Vagina (tissue), 2 donors: ENCODE measurements around the gene PGAP1. TPM values are rescaled to one million over a fixed set of nuclear protein-coding genes. Genes with fewer than 3 reads are reported as not detected.

Experiments
- DNase-seq, 2 donors: peaks; one replicate each; pipeline ENCODE4 v3.0.0-alpha.2; 2017; ENCODE audit errors: extremely low spot score in 2 of 2
- H3K27ac ChIP-seq: fragments of 200-600 bp; sonication (generic); one replicate; pipeline ENCODE4 v1.5.1; 2019
- H3K27me3 ChIP-seq: fragments of 200-600 bp; sonication (generic); one replicate; pipeline ENCODE4 v1.5.1; 2019
- H3K36me3 ChIP-seq, 2 donors: fragments of 200-600 bp; sonication (generic); one replicate each; pipeline ENCODE4 v1.5.1; 2017 to 2019
- H3K4me1 ChIP-seq: fragments of 200-600 bp; sonication (generic); one replicate; pipeline ENCODE4 v1.5.1; 2019
- H3K4me3 ChIP-seq, 2 donors: fragments of 200-600 bp; sonication (generic); 1 replicate in 1 of 2; 2 replicates in 1 of 2; pipeline ENCODE4 v1.5.1; 2016 to 2019
- H3K9me3 ChIP-seq: fragments of 200-600 bp; sonication (generic); one replicate; pipeline ENCODE4 v1.5.1; 2019
- POLR2A ChIP-seq, 2 donors: fragments of 450-650 bp; IDR thresholded peaks; one replicate each; pipeline ENCODE4 v1.6.1; 2017; ENCODE audit warnings: antibody characterized with exemption in 2 of 2, mild to moderate bottlenecking in 2 of 2, moderate library complexity in 2 of 2
- POLR2AphosphoS5 ChIP-seq, 2 donors: sonication (generic); formaldehyde crosslinking; IDR thresholded peaks; one replicate each; pipeline ENCODE4 v1.9.0; 2017; ENCODE audit warnings: antibody characterized with exemption in 2 of 2, mild to moderate bottlenecking in 2 of 2, low read depth in 1 of 2; ENCODE audit not compliant: insufficient read depth in 1 of 2
- intact Hi-C: fragments of 100-400 bp; cut with DNase I; formaldehyde crosslinking; loops from one replicate; pipeline ENCODE4 v1.15.1; 2023
- total RNA-seq: library from RNA; depleted of rRNA; stranded (reverse); fragments of >200 nt; gene quantifications from one replicate; pipeline ENCODE4 v1.2.3, GENCODE V29; 2016
- TF ChIP-seq, protein P1 (sequence below), 3 experiments: fragments of 450-650 bp in 2 of 3; fragments of 200-600 bp in 1 of 3; sonication (generic) in 1 of 3; IDR thresholded peaks; one replicate each; pipeline ENCODE4 v1.5.1; 2017 to 2019; ENCODE audit warnings: antibody characterized with exemption in 3 of 3, mild to moderate bottlenecking in 2 of 3, moderate library complexity in 2 of 3

PGAP1 gene
- total RNA-seq, 1 donor from 2014 or later, result 15.2 TPM

DNA sequence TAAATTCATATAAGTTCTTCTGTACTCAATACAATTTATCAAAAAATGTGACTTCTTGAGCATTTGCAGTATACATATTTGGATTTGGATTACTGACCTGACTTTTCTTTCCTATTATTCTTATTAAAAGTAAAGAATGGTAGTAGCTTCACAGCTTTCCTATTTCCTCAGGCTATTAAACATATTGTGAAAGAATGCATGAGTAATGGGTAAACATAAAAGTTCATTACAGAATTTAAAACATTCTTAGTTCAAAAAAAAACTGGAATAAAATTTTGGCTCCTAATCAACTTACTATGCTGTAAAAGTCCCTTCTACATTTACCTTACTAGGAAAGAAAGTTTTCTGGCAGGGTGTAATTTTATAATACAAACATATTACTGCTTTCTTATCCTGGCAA, 90.1 kb downstream of the PGAP1 start:
- H3K36me3 ChIP-seq, result peaks cover 0 to 6% of the 10 kb centered on the region in 2 donors

DNA sequence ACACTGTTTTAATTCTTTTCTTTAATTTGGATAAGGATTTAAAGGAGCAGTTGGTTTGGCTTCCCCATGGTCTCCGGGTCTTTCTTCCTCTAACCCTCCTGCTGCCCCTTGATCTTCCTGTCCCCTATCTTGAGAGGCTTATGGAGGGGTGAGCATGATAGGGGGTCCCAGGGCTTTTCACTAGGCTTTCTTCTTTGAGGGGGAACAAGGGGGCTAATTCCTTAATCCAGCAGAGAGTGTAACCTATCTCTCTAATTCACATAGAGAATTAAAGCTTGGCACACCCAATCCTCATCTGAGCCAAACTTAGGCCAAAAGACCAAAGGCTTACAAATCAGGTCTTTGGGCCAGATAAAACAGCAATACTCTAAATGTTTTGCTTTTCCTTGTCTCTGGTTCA, 95.8 kb downstream of the PGAP1 start:
- no peaks in the 10 kb centered on the region for H3K27me3 ChIP-seq
- no peaks in the 10 kb centered on the region for H3K36me3 ChIP-seq
- TF ChIP-seq POLR2A (IDR thresholded peaks at IDR 0.05) (no peak), POLR2AphosphoS5 (IDR thresholded peaks at IDR 0.05; ENCODE audit: insufficient read depth in 1 of 2, low read depth in 1 of 2) (no peak)
- TF ChIP-seq, protein P1, sequence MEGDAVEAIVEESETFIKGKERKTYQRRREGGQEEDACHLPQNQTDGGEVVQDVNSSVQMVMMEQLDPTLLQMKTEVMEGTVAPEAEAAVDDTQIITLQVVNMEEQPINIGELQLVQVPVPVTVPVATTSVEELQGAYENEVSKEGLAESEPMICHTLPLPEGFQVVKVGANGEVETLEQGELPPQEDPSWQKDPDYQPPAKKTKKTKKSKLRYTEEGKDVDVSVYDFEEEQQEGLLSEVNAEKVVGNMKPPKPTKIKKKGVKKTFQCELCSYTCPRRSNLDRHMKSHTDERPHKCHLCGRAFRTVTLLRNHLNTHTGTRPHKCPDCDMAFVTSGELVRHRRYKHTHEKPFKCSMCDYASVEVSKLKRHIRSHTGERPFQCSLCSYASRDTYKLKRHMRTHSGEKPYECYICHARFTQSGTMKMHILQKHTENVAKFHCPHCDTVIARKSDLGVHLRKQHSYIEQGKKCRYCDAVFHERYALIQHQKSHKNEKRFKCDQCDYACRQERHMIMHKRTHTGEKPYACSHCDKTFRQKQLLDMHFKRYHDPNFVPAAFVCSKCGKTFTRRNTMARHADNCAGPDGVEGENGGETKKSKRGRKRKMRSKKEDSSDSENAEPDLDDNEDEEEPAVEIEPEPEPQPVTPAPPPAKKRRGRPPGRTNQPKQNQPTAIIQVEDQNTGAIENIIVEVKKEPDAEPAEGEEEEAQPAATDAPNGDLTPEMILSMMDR (IDR thresholded peaks at IDR 0.05), result no peak
- no peak overlapping the region for H3K4me3 ChIP-seq
- H3K27ac ChIP-seq, result no peak overlapping the region
- H3K4me1 ChIP-seq, result no peaks in the 10 kb centered on the region
- intact Hi-C loops, result no loop called here
- no peak for DNase-seq
- H3K9me3 ChIP-seq, result no peaks in the 10 kb centered on the region

More for the DNA sequence above, 90.1 kb downstream of the PGAP1 start:
- no peak overlapping the region for H3K4me3 ChIP-seq
- intact Hi-C loops, result no loop called here
- DNase-seq, result no peak
- no peak overlapping the region for H3K27ac ChIP-seq
- TF ChIP-seq POLR2AphosphoS5 (IDR thresholded peaks at IDR 0.05; ENCODE audit: insufficient read depth in 1 of 2, low read depth in 1 of 2) (no peak), POLR2A (IDR thresholded peaks at IDR 0.05) (no peak)
- TF ChIP-seq, protein P1 (IDR thresholded peaks at IDR 0.05), result no peak
- no peaks in the 10 kb centered on the region for H3K27me3 ChIP-seq
- H3K4me1 ChIP-seq, result no peaks in the 10 kb centered on the region
- no peaks in the 10 kb centered on the region for H3K9me3 ChIP-seq

DNA sequence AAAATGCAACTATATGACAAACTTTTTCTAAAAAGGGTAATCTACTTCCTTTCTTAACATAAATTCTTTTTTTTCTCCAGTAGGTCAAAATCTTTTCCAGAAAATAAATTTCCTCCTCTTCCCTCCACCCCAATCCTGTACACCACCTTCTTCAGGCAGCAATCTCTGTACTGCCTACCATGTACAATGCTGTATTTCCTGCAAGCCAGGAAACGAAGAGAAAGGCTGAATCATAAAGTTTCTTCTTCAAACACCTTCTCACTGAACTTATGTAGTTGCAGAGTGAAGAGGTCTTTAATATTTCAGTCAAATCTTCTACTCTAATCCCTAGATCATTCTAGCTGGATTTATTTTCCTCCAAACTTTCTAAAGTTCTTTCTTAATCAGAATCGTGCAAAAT, 99.2 kb downstream of the PGAP1 start:
- TF ChIP-seq POLR2A (IDR thresholded peaks at IDR 0.05) (no peak), POLR2AphosphoS5 (IDR thresholded peaks at IDR 0.05; ENCODE audit: insufficient read depth in 1 of 2, low read depth in 1 of 2) (no peak)
- TF ChIP-seq, protein P1 (IDR thresholded peaks at IDR 0.05), result no peak
- H3K27me3 ChIP-seq, result no peaks in the 10 kb centered on the region
- no peak overlapping the region for H3K4me3 ChIP-seq
- no peaks in the 10 kb centered on the region for H3K36me3 ChIP-seq
- no peak overlapping the region for H3K27ac ChIP-seq
- H3K4me1 ChIP-seq, result no peaks in the 10 kb centered on the region
- no peak for DNase-seq
- intact Hi-C loops, result no loop called here
- no peaks in the 10 kb centered on the region for H3K9me3 ChIP-seq

DNA sequence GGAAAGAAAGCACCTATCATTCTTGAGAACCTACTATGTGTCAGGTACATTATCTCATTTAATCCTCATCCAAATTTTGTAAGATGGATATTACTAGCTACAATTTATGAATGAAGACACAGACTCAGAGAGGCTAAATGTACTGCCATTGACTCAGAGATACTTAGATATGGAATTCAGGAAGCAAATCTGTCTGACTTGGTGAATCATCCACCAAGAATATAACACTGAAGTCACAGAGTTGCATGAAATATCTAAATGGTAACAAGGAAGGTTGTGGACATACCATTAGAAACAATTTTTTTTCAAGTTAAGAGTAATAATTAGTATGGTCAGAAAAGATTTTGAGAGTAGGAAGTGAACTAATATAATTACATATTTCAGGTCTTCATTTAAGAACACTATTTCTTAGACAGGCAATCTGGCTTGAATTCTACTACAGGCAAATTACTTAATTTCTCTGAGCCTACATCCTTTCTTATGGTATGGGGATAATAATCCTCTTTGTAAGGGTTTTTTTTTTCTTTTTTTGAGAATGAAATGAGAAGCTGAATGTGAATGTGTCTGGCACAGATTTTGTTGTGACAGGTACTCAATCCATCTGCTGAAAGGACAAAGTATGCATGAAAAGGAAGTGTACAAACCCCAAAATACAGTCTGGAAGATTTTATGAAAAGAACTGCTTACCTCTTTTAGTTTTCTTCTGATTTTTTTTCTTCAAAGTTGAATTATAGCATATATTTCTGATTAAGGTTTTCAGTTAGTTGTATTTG, 102.6 kb downstream of the PGAP1 start:
- H3K4me3 ChIP-seq, result no peak overlapping the region
- TF ChIP-seq POLR2A (IDR thresholded peaks at IDR 0.05) (no peak), POLR2AphosphoS5 (IDR thresholded peaks at IDR 0.05; ENCODE audit: insufficient read depth in 1 of 2, low read depth in 1 of 2) (no peak)
- TF ChIP-seq, protein P1 (IDR thresholded peaks at IDR 0.05), result no peak
- H3K27me3 ChIP-seq, result no peaks in the 10 kb centered on the region
- intact Hi-C loops, result no loop called here
- H3K36me3 ChIP-seq, result no peaks in the 10 kb centered on the region
- no peak for DNase-seq
- H3K9me3 ChIP-seq, result no peaks in the 10 kb centered on the region
- no peak overlapping the region for H3K27ac ChIP-seq
- H3K4me1 ChIP-seq, result no peaks in the 10 kb centered on the region

DNA sequence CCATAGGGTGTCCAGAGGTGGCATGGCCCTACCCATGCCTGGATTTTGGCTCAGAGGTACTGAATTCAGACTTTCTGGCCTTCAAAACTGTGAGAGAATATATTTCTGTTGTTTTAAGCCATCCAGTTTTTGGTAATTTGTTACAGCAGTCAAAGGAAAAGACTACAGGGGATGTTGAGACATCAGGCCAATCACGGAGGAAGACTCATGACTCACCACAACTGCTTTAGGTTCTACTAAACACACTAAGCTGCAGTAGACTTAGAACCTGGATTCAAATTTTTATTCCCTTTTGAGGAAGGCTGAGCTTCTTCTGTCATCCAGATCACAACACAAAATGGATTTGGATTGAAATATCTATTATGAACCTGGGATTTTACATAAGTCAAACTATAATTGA, 105.3 kb downstream of the PGAP1 start:
- Histone ChIP-seq H3K36me3 (no peaks in the 10 kb centered on the region), H3K9me3 (no peaks in the 10 kb centered on the region), H3K27ac (no peak overlapping the region), H3K4me1 (no peaks in the 10 kb centered on the region), H3K27me3 (no peaks in the 10 kb centered on the region), H3K4me3 (no peak overlapping the region)
- no peak for DNase-seq
- intact Hi-C loops, result no loop called here
- no peak for TF ChIP-seq POLR2AphosphoS5 (IDR thresholded peaks at IDR 0.05; ENCODE audit: insufficient read depth in 1 of 2, low read depth in 1 of 2)
